Thoracic aorta (tissue), 2 donors: ENCODE results near the gene AMOTL2. TPM values are rescaled to one million over a fixed set of nuclear protein-coding genes. Genes with fewer than 3 reads are reported as not detected.

ENCODE experiments used
- ATAC-seq: fragments of 150-250 bp; one replicate; pipeline ENCODE4 v1.8.0; 2017; ENCODE audit warnings: low read depth; ENCODE audit not compliant: insufficient number of reproducible peaks, low FRiP score
- DNase-seq: peaks from one replicate; pipeline ENCODE4 v3.0.0-alpha.2; 2020; ENCODE audit warnings: low spot score
- H3K27ac ChIP-seq, 2 donors: fragments of 200-600 bp; sonication (generic); 1 replicate in 1 of 2; 2 replicates in 1 of 2; pipeline ENCODE4 v1.5.1; 2016; ENCODE audit warnings: mild to moderate bottlenecking in 2 of 2, moderate library complexity in 2 of 2
- H3K27me3 ChIP-seq: fragments of 200-600 bp; sonication (generic); replicated peaks from 2 replicates; pipeline ENCODE4 v1.6.0; 2016; ENCODE audit warnings: mild to moderate bottlenecking; ENCODE audit not compliant: insufficient read depth
- H3K36me3 ChIP-seq: fragments of 200-600 bp; sonication (generic); one replicate; pipeline ENCODE4 v1.5.1; 2016
- H3K4me1 ChIP-seq, 2 donors: fragments of 200-600 bp; sonication (generic); 1 replicate in 1 of 2; 2 replicates in 1 of 2; pipeline versions ENCODE4 v1.5.1 to v1.6.0; 2016; ENCODE audit warnings: low read depth in 2 of 2, mild to moderate bottlenecking in 1 of 2; ENCODE audit not compliant: control insufficient read depth in 1 of 2
- H3K4me3 ChIP-seq: fragments of 200-600 bp; sonication (generic); 2 replicates; pipeline ENCODE4 v1.5.1; 2016; ENCODE audit warnings: mild to moderate bottlenecking
- H3K9me3 ChIP-seq: fragments of 200-600 bp; sonication (generic); 2 replicates; pipeline ENCODE4 v1.5.1; 2016
- total RNA-seq, 2 donors: library from RNA; depleted of rRNA; stranded (reverse); fragments of >200 nt; gene quantifications; one replicate each; pipeline versions ENCODE4 v1.1.0 to v1.2.3, GENCODE V29; 2016
- TF ChIP-seq, protein P1 (sequence below): fragments of 200-600 bp; sonication (generic); IDR thresholded peaks from one replicate; pipeline ENCODE4 v1.5.1; 2019; ENCODE audit warnings: antibody characterized with exemption

AMOTL2 gene
- total RNA-seq, 2 donors from 2014 or later, result 62.4 to 161 TPM

GRCh38 chr3:134326126-134326525 lies 48.1 kb downstream of the AMOTL2 start:
- Histone ChIP-seq H3K27ac (peak overlapping the region; percentile 46 to 54), H3K4me3 (no peak overlapping the region), H3K9me3 (no peaks in the 10 kb centered on the region), H3K36me3 (no peaks in the 10 kb centered on the region), H3K27me3 (no peaks in the 10 kb centered on the region), H3K4me1 (peaks cover 28 to 45% of the 10 kb centered on the region in 2 donors)
- TF ChIP-seq, protein P1, sequence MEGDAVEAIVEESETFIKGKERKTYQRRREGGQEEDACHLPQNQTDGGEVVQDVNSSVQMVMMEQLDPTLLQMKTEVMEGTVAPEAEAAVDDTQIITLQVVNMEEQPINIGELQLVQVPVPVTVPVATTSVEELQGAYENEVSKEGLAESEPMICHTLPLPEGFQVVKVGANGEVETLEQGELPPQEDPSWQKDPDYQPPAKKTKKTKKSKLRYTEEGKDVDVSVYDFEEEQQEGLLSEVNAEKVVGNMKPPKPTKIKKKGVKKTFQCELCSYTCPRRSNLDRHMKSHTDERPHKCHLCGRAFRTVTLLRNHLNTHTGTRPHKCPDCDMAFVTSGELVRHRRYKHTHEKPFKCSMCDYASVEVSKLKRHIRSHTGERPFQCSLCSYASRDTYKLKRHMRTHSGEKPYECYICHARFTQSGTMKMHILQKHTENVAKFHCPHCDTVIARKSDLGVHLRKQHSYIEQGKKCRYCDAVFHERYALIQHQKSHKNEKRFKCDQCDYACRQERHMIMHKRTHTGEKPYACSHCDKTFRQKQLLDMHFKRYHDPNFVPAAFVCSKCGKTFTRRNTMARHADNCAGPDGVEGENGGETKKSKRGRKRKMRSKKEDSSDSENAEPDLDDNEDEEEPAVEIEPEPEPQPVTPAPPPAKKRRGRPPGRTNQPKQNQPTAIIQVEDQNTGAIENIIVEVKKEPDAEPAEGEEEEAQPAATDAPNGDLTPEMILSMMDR, result no peak
- DNase-seq, result no peak
- no peak for ATAC-seq

DNA sequence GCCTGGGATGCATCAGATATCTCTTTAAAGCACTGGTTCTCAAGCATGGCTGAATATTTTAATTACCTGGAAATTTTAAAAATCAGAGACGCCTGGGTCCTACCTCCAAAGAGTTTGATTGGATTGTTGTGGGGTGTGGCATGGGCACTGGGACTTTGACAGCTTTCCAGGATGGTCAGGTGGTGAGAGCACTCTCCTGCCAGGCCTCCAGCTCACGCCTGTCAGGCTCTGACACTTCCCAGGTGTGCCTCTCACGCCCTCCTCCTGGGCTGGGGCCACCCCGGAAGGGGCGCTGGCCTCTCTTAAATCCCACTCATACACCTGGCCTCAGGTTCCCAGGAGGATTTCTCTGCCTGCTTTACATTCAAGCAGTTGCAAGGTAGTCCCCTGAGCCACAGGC lies 48.5 kb downstream of the AMOTL2 start:
- DNase-seq (no peak), ATAC-seq (no peak)
- no peaks in the 10 kb centered on the region for H3K9me3 ChIP-seq
- H3K36me3 ChIP-seq, result no peaks in the 10 kb centered on the region
- H3K4me3 ChIP-seq, result no peak overlapping the region
- H3K27ac ChIP-seq, result peak overlapping the region; percentile 46 to 54
- H3K27me3 ChIP-seq, result no peaks in the 10 kb centered on the region
- H3K4me1 ChIP-seq, result peaks cover 26 to 41% of the 10 kb centered on the region in 2 donors
- TF ChIP-seq, protein P1, result no peak

DNA sequence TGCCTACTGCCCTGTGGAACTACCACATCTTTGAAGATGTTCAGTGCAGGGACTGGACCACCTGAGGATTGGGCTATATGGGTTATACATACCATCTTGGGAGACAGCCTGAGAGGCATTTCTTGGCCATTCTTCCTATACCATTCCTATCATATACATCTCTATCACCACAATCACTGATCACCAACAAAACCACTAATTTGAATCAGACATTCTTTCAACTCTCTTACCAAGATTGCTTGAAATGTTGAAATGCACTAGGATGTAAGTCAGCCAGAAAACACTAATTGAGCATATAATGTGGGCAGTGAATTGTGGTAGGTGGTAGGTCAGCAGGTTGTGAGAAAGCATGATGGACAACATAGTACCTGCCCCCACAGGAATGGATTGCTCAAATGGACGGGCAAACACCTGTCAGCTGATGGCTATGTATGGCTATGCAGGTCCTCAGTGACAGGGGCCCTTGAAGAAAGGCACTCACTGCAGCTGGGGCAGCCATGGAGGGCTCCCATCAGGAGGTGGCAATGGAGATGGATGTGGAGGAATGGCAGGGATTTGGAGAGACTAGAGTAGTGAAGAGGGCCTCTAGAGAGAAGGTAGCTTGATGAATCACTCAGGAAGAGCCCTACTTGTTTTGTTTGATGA lies 49.1 kb downstream of the AMOTL2 start:
- Histone ChIP-seq H3K4me1 (peaks cover 25 to 36% of the 10 kb centered on the region in 2 donors), H3K9me3 (no peaks in the 10 kb centered on the region), H3K27ac (peak overlapping the region in 1 of 2 donors; percentile 46), H3K27me3 (no peaks in the 10 kb centered on the region), H3K4me3 (no peak overlapping the region), H3K36me3 (no peaks in the 10 kb centered on the region)
- TF ChIP-seq, protein P1, result no peak
- DNase-seq, result no peak
- no peak for ATAC-seq

DNA sequence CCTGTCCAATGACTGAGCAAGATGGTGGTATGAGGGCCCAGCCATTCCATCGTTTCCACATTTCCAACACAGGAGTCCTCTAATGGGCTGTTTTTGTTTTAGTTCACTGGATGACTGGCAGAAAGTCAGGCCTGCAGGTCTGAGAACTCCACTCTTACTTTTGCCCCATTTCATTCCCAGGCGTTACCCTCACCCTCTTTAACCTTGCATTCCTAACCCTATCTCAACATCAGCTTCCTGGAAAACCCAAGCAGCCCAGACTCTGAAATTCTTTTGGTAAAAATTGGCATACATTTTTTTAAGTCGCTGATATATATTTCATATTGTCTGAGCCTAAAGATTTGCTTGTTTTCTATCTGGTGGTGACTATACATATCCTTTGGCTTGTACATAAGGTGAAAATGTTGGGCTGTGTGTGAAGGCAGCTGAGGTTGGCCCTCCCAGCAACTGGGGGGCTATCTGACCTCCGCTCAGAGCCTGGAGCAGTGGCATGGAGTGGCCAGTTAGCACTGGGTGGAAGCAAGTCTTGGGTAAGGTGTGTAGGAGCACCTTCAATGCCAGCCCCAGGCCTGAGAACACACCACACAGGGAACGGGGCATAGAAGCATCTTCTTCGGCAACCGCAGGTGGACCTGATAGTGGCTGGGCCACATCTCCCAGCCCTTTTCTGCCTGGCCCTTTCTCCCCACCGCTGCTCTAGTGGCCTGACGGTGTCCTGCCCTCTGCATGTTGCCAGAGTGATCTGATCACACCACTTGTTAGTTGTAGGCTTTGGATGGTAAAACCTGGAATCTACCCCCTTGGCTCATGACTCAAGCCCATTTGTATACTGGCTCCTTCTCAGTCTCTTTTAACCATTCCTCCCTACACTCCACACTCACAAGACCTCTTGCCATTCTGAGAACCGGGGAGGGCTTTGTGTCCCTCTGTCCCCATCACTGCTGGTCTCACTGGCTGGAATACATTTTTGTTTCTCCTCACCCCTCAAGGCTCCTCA lies 50.0 kb downstream of the AMOTL2 start:
- TF ChIP-seq, protein P1, result no peak
- ATAC-seq, result no peak
- Histone ChIP-seq H3K4me1 (peaks cover 25 to 34% of the 10 kb centered on the region in 2 donors), H3K36me3 (no peaks in the 10 kb centered on the region), H3K27me3 (no peaks in the 10 kb centered on the region), H3K4me3 (no peak overlapping the region), H3K9me3 (no peaks in the 10 kb centered on the region), H3K27ac (no peak overlapping the region)
- DNase-seq, result no peak

DNA sequence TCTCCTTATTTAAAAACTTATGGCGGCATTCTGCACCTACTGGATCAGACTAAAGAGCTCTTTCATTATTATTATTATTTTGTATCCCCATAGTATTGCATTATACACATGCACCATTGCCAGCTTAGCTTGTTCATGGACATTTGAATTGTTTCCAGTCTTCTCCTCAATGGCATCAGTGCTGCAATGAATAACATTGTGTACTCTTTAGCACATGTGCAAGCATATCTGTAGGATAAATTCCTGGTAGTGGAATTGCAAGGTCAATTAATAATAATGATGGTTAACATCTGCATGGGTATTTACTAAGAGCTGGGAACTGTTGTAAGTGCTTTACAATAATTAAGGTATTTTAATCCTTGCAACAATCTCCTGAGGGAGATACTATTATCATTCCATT lies 52.0 kb downstream of the AMOTL2 start:
- DNase-seq (no peak), ATAC-seq (no peak)
- Histone ChIP-seq H3K9me3 (no peaks in the 10 kb centered on the region), H3K27me3 (no peaks in the 10 kb centered on the region), H3K36me3 (no peaks in the 10 kb centered on the region), H3K27ac (no peak overlapping the region), H3K4me3 (no peak overlapping the region), H3K4me1 (peaks cover 17 to 29% of the 10 kb centered on the region in 2 donors)
- TF ChIP-seq, protein P1, result no peak
